NOMO-1 treated with DMSO at 0.1 percent for 48 hours (cell line): ENCODE data around the gene CDH13.
A peak's percentile ranks its signal among the peaks of the same experiment; 100 is the strongest.

Experiments used
- DNase-seq: peaks from one replicate; lab custom pipeline; 2025; ENCODE audit not compliant: unreplicated experiment; lab: John Stamatoyannopoulos, UW

Gene CDH13

GRCh38 chr16:82649766-82650165, 23.0 kb downstream of the CDH13 start:
- DNase-seq: no peak

- no peak for DNase-seq
Observed at GRCh38 chr16:82650804-82651203, 24.0 kb downstream of the CDH13 start.

- peak; percentile 11 for DNase-seq
Observed at GRCh38 chr16:82651921-82652601, 25.3 kb downstream of the CDH13 start.

GRCh38 chr16:82652826-82653225, 26.1 kb downstream of the CDH13 start:
- DNase-seq: no peak

- DNase-seq: no peak
Observed at GRCh38 chr16:82653550-82654511, 27.1 kb downstream of the CDH13 start.

- no peak for DNase-seq
Observed at GRCh38 chr16:82655072-82655714, 28.4 kb downstream of the CDH13 start.

- DNase-seq: no peak
Observed at GRCh38 chr16:82655720-82656490, 29.1 kb downstream of the CDH13 start.

- no peak for DNase-seq
Observed at GRCh38 chr16:82657239-82657638, 30.5 kb downstream of the CDH13 start.

- no peak for DNase-seq
Observed at GRCh38 chr16:82657786-82658185, 31.0 kb downstream of the CDH13 start.

- DNase-seq: no peak
Observed at GRCh38 chr16:82658796-82659195, 32.0 kb downstream of the CDH13 start.

- no peak for DNase-seq
Observed at GRCh38 chr16:82660075-82660645, 33.4 kb downstream of the CDH13 start.

- DNase-seq: no peak
Observed at GRCh38 chr16:82660966-82661365, 34.2 kb downstream of the CDH13 start.

- DNase-seq: no peak
Observed at GRCh38 chr16:82664181-82664580, 37.4 kb downstream of the CDH13 start.

- DNase-seq: no peak
Observed at GRCh38 chr16:82665025-82665424, 38.3 kb downstream of the CDH13 start.

GRCh38 chr16:82667437-82667836, 40.7 kb downstream of the CDH13 start:
- no peak for DNase-seq

GRCh38 chr16:82668094-82668493, 41.3 kb downstream of the CDH13 start:
- no peak for DNase-seq

- no peak for DNase-seq
Observed at GRCh38 chr16:82671741-82672140, 45.0 kb downstream of the CDH13 start.

- DNase-seq: no peak
Observed at GRCh38 chr16:82672676-82673075, 45.9 kb downstream of the CDH13 start.

GRCh38 chr16:82675300-82675699, 48.5 kb downstream of the CDH13 start:
- DNase-seq: no peak

- no peak for DNase-seq
Observed at GRCh38 chr16:82681592-82681991, 54.8 kb downstream of the CDH13 start.

GRCh38 chr16:82682767-82683166, 56.0 kb downstream of the CDH13 start:
- no peak for DNase-seq
